Activated naive CD8-positive, alpha-beta T cell treated with anti-CD3 and anti-CD28 coated beads for 36 hours (primary cell): ENCODE data around the gene MAB21L2. TPM values are rescaled to one million over a fixed set of nuclear protein-coding genes. Genes with fewer than 3 reads are reported as not detected.
"Not testable (repeated sequence)": the region's sequence is repeated elsewhere in the genome, so short reads cannot be mapped to it uniquely, and the experiment has no call there.

ENCODE experiments used
- DNase-seq: peaks from one replicate; pipeline ENCODE4 v3.0.0; 2021
- H3K27ac Mint-ChIP-seq: one replicate; pipeline ENCODE4 v1.8.0; 2022; ENCODE audit warnings: mild to moderate bottlenecking, moderate library complexity, mixed read lengths
- H3K27me3 Mint-ChIP-seq: one replicate; pipeline ENCODE4 v1.8.0; 2022; ENCODE audit warnings: mild to moderate bottlenecking, mixed read lengths
- H3K36me3 Mint-ChIP-seq: one replicate; pipeline ENCODE4 v1.8.0; 2021; ENCODE audit warnings: mild to moderate bottlenecking, mixed read lengths
- H3K4me1 Mint-ChIP-seq: one replicate; pipeline ENCODE4 v1.8.0; 2021; ENCODE audit warnings: mixed read lengths
- H3K4me3 Mint-ChIP-seq: one replicate; pipeline ENCODE4 v1.8.0; 2022; ENCODE audit warnings: mild to moderate bottlenecking, moderate library complexity, mixed read lengths
- H3K9me3 Mint-ChIP-seq: one replicate; pipeline ENCODE4 v1.8.0; 2022; ENCODE audit warnings: mixed read lengths
- total RNA-seq, 2 experiments: library from RNA; stranded (reverse); gene quantifications; one replicate each; pipeline ENCODE4 v1.2.3, GENCODE V29; 2021

MAB21L2 gene
- not detected for total RNA-seq

DNA sequence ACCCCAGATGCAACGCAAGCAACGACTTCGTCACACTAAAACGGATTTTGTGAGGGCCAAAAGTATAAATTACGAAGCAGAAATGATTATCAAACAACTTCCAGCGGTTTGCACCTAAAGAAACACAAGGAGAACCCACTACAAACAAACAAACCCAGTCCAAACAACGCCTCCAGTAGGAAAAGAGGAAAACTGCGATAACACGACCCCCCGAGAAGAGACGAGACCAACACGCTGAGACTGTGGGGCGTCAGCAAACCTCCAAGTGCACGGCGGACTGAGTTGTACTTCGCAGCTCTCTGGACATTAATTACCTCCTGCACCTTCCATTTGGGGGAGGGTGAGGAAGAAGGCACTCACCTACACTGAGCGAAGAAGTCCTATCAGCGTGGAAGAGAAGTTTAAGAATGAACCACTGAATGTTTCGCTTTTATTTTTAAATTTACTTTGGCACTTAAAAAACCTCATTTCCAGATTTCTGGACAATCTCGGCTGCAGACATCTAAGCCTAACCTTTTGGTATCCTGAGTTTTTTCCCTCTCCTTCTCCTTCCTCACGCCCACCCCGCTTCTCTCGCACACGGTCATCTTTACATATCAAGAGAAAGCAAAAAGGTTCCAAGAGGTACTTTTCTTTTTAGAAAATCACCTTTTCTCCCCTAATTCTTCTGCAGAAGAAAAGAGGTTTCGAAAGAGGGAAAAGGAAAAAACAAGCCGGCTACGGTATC is at the start of gene MAB21L2:
Gene MAB21L2 (plus strand): TSS at position 6 of the 727 bp plus-strand sequence. CDS start 879 bp downstream, outside the sequence.
- Mint-ChIP-seq H3K36me3 (peaks cover 54% of the 10 kb centered on the region), H3K27me3 (no peaks in the 10 kb centered on the region), H3K4me1 (no peaks in the 10 kb centered on the region), H3K9me3 (peaks cover 2% of the 10 kb centered on the region), H3K4me3 (no peak within 1 kb of the TSS), H3K27ac (no peak within 1 kb of the TSS)
- no peak for DNase-seq

DNA sequence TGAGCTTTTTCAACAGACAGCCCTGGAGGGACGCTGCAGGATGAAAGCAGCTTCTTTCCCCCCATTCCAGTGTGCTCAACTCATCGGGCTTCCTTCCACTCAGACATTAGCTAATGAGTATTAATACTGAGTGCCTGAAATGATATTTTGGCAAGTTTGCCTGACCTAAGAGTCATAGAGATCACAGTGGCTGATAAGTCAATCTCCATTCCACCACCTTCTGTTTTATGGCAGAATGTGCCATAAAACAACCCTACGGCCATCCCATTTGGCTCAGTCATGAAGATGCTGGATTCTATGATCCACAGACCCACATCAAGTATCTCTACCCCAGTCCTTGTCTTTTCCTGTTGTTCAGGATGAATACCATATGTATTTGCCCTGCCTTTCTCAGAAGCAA is 48.3 kb upstream of the MAB21L2 start:
- Mint-ChIP-seq H3K27ac (no peak overlapping the region), H3K4me1 (no peaks in the 10 kb centered on the region), H3K4me3 (no peak overlapping the region), H3K9me3 (peaks cover 3% of the 10 kb centered on the region), H3K36me3 (peaks cover 9% of the 10 kb centered on the region), H3K27me3 (no peaks in the 10 kb centered on the region)
- DNase-seq = no peak

DNA sequence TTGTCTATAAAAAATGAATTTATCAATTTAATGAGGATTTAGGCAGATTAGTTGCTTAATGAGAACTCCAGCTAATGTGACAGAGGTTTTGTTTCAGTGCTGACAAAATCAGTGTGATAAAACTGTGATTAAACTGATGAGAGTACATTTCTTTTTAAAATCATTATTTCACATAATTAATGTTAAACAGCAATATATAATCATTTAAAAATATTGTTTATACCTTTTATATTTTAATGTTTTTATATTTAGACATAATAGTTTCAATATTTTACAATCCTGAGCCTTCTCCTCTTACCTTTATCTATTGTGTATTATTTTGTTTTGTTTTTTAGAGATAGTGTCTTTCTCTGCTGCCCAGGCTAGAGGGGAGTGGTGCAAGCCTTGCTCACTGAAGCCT is 47.1 kb upstream of the MAB21L2 start:
- peaks cover 13% of the 10 kb centered on the region for H3K36me3 Mint-ChIP-seq
- no peaks in the 10 kb centered on the region for H3K27me3 Mint-ChIP-seq
- H3K9me3 Mint-ChIP-seq = peaks cover 3% of the 10 kb centered on the region
- no peak overlapping the region for H3K4me3 Mint-ChIP-seq
- no peak for DNase-seq
- no peaks in the 10 kb centered on the region for H3K4me1 Mint-ChIP-seq
- no peak overlapping the region for H3K27ac Mint-ChIP-seq

DNA sequence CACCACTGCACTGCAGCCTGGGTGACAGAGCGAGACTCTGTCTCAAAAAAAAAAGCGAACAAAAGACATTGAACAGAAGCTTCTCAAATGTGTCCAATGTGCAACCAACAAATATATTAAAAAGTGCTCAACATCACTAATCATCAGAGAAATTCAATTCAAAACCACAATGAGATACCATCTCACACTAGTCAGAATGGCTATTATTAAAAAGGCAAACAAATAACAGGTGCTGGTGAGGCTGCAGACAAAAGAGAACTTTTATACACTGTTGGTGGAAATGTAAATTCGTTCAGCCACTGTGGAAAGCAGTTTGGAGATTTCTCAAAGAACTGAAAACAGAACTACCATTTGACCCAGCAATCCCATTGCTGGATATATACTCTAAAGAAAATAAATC is 44.0 kb upstream of the MAB21L2 start:
- not testable (repeated sequence) for H3K27ac Mint-ChIP-seq, H3K4me3 Mint-ChIP-seq, H3K4me1 Mint-ChIP-seq

DNA sequence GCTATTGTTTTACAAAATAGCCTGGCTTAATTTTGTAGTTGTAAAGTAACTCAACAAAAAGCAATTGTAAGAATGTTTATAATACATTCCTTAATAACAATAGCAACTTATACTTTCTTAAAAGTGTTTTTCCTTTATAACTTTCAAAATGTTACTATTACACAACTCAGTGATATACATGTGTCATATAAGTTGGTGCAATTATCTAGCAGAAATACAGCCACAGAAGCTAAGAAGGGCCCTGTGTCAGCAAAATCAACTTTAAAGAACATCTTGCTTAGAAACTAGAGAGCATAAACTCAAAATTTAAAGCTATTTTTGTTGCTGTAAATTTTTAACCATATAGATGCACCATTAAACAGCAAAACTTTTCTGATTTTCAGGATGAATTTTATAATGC is 41.4 kb upstream of the MAB21L2 start:
- Mint-ChIP-seq H3K36me3 (peaks cover 7% of the 10 kb centered on the region), H3K27me3 (no peaks in the 10 kb centered on the region), H3K9me3 (no peaks in the 10 kb centered on the region), H3K27ac (no peak overlapping the region), H3K4me3 (no peak overlapping the region), H3K4me1 (no peaks in the 10 kb centered on the region)
- DNase-seq = no peak

More for the DNA sequence above, 44.0 kb upstream of the MAB21L2 start:
- H3K27me3 Mint-ChIP-seq, H3K9me3 Mint-ChIP-seq, H3K36me3 Mint-ChIP-seq, DNase-seq: not testable (repeated sequence)

DNA sequence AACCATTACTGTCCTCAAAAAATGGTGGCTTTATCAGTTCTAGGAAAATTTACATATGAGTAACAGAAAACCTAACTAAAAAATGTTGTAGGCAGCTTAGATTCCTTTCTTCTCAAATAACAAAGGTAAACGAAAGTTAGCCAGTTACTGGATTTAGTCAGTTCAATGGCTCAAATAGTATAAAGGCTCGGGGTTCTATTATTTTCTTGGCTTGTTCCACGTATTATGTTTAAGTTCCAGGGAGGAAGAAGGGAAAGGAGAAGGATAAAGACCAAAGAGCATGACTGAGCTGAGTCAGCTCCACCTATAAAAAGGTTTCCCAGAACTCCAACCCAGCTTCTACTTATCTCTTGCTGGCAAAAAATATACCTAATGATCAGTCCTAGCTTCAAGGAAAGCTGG is 41.0 kb upstream of the MAB21L2 start:
- Mint-ChIP-seq H3K9me3 (no peaks in the 10 kb centered on the region), H3K4me3 (no peak overlapping the region), H3K27me3 (no peaks in the 10 kb centered on the region), H3K36me3 (peaks cover 7% of the 10 kb centered on the region), H3K27ac (no peak overlapping the region), H3K4me1 (no peaks in the 10 kb centered on the region)
- DNase-seq = no peak

DNA sequence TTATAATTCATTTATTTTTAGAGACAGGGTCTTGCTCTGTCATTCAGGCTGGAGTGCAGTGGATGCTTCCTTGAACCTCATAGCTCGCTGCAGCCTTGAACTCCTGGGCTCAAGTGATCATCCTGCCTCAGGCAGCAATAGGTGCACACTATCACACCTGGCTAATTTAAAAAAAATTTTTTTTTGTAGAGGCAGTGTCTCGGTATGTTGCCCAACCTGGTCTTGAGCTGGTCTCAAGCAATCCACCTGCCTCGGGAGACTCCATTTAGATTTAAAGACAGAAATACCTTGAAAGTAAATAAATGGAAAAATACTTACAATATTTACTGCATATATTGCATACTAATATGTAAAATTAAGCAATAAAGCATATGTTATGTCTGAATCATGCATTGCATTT is 40.3 kb upstream of the MAB21L2 start:
- no peaks in the 10 kb centered on the region for H3K4me1 Mint-ChIP-seq
- no peaks in the 10 kb centered on the region for H3K27me3 Mint-ChIP-seq
- peaks cover 7% of the 10 kb centered on the region for H3K36me3 Mint-ChIP-seq
- no peak overlapping the region for H3K27ac Mint-ChIP-seq
- no peaks in the 10 kb centered on the region for H3K9me3 Mint-ChIP-seq
- no peak for DNase-seq
- H3K4me3 Mint-ChIP-seq = no peak overlapping the region

DNA sequence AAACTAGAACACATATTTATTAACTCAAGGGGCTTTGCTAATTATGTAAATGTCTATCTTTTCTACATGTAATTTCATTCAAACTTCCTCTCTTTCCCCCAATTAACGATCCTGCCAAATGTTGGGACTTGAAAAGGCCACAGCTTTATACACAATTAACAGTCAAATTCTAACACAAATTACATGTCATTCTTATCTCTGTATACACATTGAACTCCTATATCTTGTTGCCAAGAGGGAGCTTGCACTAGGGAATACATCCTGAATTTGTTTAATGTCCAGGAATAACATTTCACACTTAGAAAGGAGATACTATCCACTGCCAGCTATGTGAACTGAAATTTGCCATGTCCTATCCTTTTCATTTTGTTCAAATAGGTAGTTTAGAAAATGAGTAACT is 38.9 kb upstream of the MAB21L2 start:
- no peak overlapping the region for H3K27ac Mint-ChIP-seq
- H3K9me3 Mint-ChIP-seq = no peaks in the 10 kb centered on the region
- H3K27me3 Mint-ChIP-seq = no peaks in the 10 kb centered on the region
- H3K36me3 Mint-ChIP-seq = peaks cover 4% of the 10 kb centered on the region
- H3K4me1 Mint-ChIP-seq = no peaks in the 10 kb centered on the region
- no peak for DNase-seq
- H3K4me3 Mint-ChIP-seq = no peak overlapping the region

DNA sequence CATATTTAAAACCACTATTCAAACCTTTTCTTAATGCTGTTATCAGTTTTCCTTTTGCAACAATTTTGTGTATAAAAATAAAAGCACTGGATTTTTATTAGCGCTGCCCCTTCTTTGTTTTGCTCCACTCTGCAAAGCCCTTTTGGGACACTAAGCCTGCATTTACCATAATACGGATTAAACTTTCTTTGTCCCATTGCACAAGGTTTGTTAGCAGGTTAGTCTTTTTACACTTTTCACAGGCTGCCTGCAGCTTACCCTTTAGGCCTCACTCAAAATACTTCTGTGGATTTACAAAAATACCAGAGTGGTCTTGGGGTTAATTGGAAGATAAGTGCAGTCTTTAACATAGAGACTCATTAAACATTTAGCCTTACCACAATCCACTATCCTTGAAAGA is 35.7 kb upstream of the MAB21L2 start:
- no peaks in the 10 kb centered on the region for H3K4me1 Mint-ChIP-seq
- H3K27me3 Mint-ChIP-seq = no peaks in the 10 kb centered on the region
- no peaks in the 10 kb centered on the region for H3K36me3 Mint-ChIP-seq
- no peak overlapping the region for H3K27ac Mint-ChIP-seq
- H3K9me3 Mint-ChIP-seq = no peaks in the 10 kb centered on the region
- no peak overlapping the region for H3K4me3 Mint-ChIP-seq
- no peak for DNase-seq

DNA sequence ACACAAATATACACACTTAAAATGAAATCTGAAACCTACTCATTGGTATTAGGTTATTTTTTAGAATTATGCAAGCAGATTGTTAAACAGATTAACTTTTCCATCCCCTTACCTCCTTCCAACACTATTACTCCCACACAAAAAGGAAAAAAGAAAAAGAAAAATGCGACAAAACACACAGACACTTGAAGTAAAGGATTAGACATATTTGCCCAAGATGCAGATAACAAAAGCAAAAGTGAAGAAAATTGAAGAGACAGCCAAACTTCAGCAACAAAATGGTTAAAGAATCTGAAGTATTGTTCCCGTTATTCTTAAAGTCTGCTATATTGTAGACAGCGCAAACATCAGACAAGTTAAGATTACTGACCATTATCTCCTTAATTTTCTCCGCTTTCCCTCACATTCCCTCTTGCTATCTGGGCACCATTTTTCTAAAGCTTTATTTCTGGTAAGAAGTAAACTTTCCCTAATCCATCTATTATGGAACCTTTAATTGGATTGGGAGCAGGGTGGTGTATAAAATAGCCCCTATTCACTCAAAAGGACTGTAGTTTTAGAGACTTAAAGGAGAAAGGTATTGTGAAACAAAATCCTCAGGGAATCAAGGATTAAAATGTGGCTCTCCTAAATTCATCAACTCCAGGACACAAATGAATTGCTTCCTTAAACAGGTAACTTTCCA is 34.7 kb upstream of the MAB21L2 start:
- Mint-ChIP-seq H3K36me3 (peaks cover 6% of the 10 kb centered on the region), H3K9me3 (no peaks in the 10 kb centered on the region), H3K27ac (no peak overlapping the region), H3K27me3 (no peaks in the 10 kb centered on the region), H3K4me3 (no peak overlapping the region), H3K4me1 (no peaks in the 10 kb centered on the region)
- no peak for DNase-seq

DNA sequence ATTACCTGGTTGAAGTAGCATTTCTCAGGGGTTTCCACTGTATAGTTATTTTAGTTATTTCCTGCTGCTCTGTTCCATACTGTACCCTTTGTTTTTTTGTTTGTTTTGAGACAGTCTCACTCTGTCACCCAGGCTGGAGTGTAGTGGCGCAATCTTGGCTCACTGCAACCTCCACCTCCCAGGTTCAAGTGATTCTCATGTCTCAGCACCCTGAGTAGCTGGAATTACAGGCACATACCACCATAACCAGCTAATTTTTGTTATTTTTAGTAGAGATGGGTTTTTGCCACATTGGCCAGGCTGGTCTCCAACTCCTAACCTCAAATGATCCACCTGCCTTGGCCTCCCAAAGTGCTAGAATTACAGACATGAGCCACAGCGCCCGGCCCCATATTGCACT is 24.1 kb upstream of the MAB21L2 start:
- H3K27ac Mint-ChIP-seq, H3K27me3 Mint-ChIP-seq, DNase-seq, H3K9me3 Mint-ChIP-seq, H3K4me1 Mint-ChIP-seq, H3K4me3 Mint-ChIP-seq: not testable (repeated sequence)
- H3K36me3 Mint-ChIP-seq = peaks cover 34% of the 10 kb centered on the region

DNA sequence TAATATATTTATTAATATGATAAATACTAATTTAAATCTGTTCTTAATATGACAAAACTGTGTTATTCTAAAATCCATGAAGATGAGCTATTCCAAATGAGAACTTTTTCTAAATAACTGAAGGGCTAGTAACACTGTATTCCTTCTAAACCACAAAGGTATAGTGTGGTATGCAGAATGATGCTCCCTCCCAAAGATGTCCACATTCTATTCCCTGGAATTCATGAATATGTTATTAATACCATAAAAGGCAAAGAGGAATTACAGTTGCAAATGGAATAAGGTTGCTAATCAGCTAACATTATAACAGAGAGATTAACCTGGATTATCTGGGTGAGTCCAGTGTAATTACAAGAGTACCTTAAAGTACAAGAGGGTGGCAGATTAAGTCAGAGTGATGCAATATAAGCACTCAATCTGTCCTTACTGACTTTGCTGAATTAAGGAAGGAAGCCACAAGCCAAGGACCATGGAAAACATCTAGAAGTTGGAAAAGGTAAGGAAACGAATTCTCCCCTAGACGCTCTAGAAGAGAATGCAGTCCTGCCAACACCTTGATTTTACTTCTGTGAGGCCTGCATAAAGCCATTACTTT is 20.7 kb upstream of the MAB21L2 start:
- Mint-ChIP-seq H3K4me3 (no peak overlapping the region), H3K9me3 (peaks cover 6% of the 10 kb centered on the region), H3K36me3 (peaks cover 38% of the 10 kb centered on the region), H3K27ac (no peak overlapping the region), H3K27me3 (no peaks in the 10 kb centered on the region), H3K4me1 (no peaks in the 10 kb centered on the region)
- no peak for DNase-seq

DNA sequence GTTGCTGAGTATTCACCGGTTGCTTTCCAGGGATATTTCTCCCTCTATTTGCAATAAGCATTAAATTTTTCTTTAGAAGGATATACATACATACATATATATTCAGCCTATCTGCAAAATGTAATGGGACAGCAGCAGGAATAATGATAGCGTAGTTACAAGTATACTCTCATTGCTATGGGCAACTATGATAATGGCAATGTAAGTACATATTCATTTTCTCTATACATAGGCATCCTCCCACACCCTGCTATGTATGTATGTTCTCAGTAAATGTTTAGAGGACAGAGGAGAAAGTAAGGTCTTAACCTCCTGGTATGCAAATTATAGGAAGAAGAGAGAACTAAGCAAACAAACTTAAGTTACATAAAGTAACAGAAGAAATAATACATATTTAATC is 19.7 kb upstream of the MAB21L2 start:
- no peaks in the 10 kb centered on the region for H3K27me3 Mint-ChIP-seq
- peaks cover 6% of the 10 kb centered on the region for H3K9me3 Mint-ChIP-seq
- H3K4me1 Mint-ChIP-seq = no peaks in the 10 kb centered on the region
- H3K4me3 Mint-ChIP-seq = no peak overlapping the region
- no peak for DNase-seq
- no peak overlapping the region for H3K27ac Mint-ChIP-seq
- H3K36me3 Mint-ChIP-seq = peaks cover 35% of the 10 kb centered on the region

DNA sequence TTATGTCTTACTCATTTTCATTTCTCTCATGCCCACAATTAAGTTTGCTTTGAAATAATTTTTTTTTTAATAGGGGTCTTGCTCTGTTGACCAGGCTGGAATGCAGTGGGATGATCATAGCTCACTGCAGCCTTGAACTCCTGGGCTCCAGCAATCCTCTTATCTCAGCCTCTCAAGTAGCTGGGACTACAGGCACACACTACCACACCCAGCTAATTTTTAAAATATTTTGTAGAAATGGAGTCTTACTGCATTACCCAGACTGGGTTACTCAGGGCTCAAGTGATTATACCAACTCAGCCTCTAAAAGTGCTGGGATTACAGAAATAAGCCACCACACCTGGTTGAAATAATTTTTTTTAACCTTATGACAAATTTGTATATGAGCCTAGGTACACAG is 19.2 kb upstream of the MAB21L2 start:
- H3K9me3 Mint-ChIP-seq = peaks cover 6% of the 10 kb centered on the region
- no peak for DNase-seq

DNA sequence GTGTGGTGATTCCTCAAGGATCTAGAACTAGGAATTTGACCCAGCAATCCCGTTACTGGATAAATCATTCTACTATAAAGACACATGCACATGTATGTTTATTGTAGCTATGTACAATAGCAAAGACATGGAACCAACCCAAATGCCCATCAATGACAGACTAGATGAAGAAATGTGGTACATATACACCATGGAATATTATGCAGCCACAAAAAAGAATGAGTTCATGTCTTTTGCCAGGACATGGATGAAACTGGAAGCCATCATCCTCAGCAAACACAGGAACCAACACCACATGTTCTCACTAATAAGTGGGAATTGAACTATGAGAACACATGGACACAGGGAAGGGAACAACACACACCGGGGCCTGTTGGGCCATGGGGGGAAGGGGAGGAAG is 17.0 kb upstream of the MAB21L2 start:
- not testable (repeated sequence) for H3K9me3 Mint-ChIP-seq, H3K4me3 Mint-ChIP-seq, H3K27ac Mint-ChIP-seq, H3K4me1 Mint-ChIP-seq, H3K27me3 Mint-ChIP-seq, DNase-seq
- peaks cover 29% of the 10 kb centered on the region for H3K36me3 Mint-ChIP-seq

More for the DNA sequence above, 19.2 kb upstream of the MAB21L2 start:
- no peak overlapping the region for H3K4me3 Mint-ChIP-seq
- no peak overlapping the region for H3K27ac Mint-ChIP-seq
- H3K27me3 Mint-ChIP-seq = no peaks in the 10 kb centered on the region
- H3K36me3 Mint-ChIP-seq = peaks cover 31% of the 10 kb centered on the region
- H3K4me1 Mint-ChIP-seq = no peaks in the 10 kb centered on the region

DNA sequence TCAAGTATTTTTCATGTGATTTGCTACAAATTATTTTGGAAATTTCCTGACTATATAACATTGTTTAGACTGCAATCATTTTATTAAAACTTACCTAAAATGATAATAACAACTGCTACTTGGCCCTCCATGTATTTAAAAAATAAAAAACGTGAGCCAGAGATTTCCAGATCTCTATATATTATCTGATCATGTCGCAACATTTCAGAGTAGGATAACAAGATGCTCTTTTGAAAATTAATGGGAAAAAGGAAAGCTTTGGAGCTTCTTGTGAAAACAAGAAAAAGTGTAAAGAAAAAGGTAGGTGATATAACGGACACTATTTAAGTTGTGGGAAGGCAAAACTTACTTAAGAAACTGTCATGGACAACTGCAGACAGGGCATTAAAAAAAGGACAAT is 14.9 kb upstream of the MAB21L2 start:
- Mint-ChIP-seq H3K36me3 (peaks cover 27% of the 10 kb centered on the region), H3K27ac (no peak overlapping the region), H3K4me1 (no peaks in the 10 kb centered on the region), H3K4me3 (no peak overlapping the region), H3K9me3 (peaks cover 5% of the 10 kb centered on the region), H3K27me3 (no peaks in the 10 kb centered on the region)
- DNase-seq = no peak
